Body of pancreas (tissue), 4 donors: ENCODE results near the gene SLC23A2.

Source experiments
- CTCF ChIP-seq, 7 experiments: fragments of 450-650 bp in 4 of 7; fragments of 200-600 bp in 3 of 7; sonication (generic) in 3 of 7; IDR thresholded peaks; one replicate each; pipeline ENCODE4 v1.5.1; 2016 to 2019; ENCODE audit warnings: antibody characterized with exemption in 7 of 7
- POLR2A ChIP-seq, 3 donors: fragments of 450-650 bp; IDR thresholded peaks; one replicate each; pipeline ENCODE4 v1.6.1; 2016; ENCODE audit warnings: antibody characterized with exemption in 3 of 3, mild to moderate bottlenecking in 2 of 3

GRCh38 chr20:4987130-4987529 is 14.2 kb downstream of the SLC23A2 start:
- TF ChIP-seq POLR2A (IDR thresholded peaks at IDR 0.05) (no peak), CTCF (IDR thresholded peaks at IDR 0.05) (no peak)
